Body of pancreas (tissue), 4 donors: Measurements from ENCODE around the gene TSPAN6.

ENCODE experiments used
- CTCF ChIP-seq, 7 experiments: fragments of 450-650 bp in 4 of 7; fragments of 200-600 bp in 3 of 7; sonication (generic) in 3 of 7; IDR thresholded peaks; one replicate each; pipeline ENCODE4 v1.5.1; 2016 to 2019; ENCODE audit warnings: antibody characterized with exemption in 7 of 7
- POLR2A ChIP-seq, 3 donors: fragments of 450-650 bp; IDR thresholded peaks; one replicate each; pipeline ENCODE4 v1.6.1; 2016; ENCODE audit warnings: antibody characterized with exemption in 3 of 3, mild to moderate bottlenecking in 2 of 3

DNA sequence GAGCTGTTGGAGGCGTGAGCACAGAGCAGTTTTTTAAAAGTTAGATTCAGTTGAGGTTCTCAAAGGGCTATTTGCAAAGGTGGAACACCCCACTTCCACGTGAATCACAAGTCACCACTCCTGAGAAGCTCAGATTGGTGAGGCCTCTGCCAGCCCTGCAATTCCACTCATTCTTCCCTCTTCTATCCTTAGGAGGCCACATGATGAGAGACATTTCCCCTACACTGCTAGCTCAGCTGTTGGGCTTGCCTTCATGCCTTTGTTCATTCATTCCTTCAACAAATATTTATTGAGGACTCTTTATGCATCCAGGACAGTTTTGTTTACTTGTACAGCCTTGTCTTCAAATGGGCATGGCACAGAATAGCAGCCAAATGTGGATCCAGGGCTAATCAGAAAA lies 11.1 kb upstream of the TSPAN6 start:
- TF ChIP-seq CTCF (IDR thresholded peaks at IDR 0.05) = no peak
- no peak for TF ChIP-seq POLR2A (IDR thresholded peaks at IDR 0.05)
